ENCODE measurements around the gene BAG5.
A peak's percentile ranks its signal among the peaks of the same experiment; 100 is the strongest.

The BAG5 gene

DNA sequence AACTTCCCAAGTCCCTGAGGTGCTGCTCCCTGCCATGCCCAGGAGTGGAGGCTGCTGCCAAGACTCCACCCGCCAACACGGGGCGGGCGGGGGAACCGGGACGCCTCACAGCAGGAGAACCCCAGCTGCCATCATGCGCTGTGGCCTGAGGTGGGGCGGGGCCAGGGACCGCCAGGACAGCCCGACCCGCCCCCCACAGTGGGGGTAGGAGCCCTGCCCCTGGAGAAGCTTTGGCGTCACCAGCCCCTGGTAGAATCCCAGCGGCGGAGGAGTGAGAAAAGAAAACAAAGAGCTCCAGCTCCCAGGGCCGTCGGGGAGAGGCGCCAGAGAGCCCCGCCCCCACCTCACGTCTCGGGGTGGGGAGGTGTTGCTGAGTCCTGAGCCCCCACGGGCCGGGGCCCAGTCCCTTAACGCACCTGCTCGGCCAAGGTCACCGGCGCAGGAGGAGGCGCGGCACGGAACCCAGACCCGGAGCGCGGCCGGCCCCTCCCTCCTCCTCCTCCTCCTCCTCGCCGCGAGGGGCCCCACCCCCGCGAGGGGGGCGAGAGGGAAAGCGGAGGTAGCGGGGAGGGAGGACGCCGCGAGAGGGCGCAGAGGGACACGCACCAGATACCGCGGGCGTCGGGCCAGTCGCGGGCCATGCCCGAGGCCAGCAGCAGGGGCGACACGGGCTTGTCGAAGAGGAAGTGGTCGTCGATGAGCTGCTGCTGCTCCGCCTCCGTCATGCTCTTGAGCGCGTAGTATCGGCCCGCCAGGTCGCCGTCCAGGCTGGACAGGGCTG lies 41.6 kb downstream of the BAG5 start:
- H3K27ac ChIP-seq = peak overlapping the region; percentile 18; the same call in 1 of the 2 replicates
- H3K4me3 ChIP-seq = peak overlapping the region; percentile 93
- TF ChIP-seq POLR2AphosphoS5 (IDR thresholded peaks at IDR 0.05; ENCODE audit: borderline replicate concordance, low read depth, low read length) = no peak; the same call in none of the 2 replicates
- TF ChIP-seq EZH2 (IDR thresholded peaks at IDR 0.05) = no peak
- TF ChIP-seq FOXP2 (optimal IDR thresholded peaks at IDR 0.05; ENCODE audit: control extremely low read depth, extremely low read length, insufficient read depth) = no peak
- peak overlapping the region; percentile 85 for H3K9ac ChIP-seq (ENCODE audit: insufficient read length)
- no peaks in the 10 kb centered on the region for H3K9me3 ChIP-seq (ENCODE audit: low read depth, low read length)
- H3K36me3 ChIP-seq (ENCODE audit: insufficient read depth, low read length) = peaks cover 20% of the 10 kb centered on the region
- DNase-seq (ENCODE audit: low read depth, low spot score) = no peak

DNA sequence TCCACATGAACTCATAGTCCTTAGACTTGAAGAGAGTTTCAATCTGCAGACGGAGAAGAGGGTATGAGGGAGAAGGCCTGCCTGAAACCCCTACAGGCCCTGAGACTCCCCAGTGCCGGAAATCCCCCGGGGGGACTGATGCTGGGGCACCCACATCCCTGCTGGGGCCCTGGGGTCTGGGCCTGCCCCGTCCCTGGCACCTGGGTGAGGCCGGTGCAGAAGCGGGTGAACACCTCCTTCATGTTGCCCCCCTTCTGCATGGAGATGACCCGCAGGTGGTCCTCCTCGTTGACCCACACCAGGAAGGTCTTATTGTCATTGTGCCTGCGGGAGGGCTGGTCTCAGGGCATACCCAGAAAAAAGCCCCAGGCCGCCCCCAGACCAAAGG lies 42.2 kb downstream of the BAG5 start:
- no peak overlapping the region for H3K9ac ChIP-seq (ENCODE audit: insufficient read length)
- no peaks in the 10 kb centered on the region for H3K9me3 ChIP-seq (ENCODE audit: low read depth, low read length)
- TF ChIP-seq POLR2AphosphoS5 (IDR thresholded peaks at IDR 0.05; ENCODE audit: borderline replicate concordance, low read depth, low read length) (peak; percentile 6; the same call in 1 of the 2 replicates), FOXP2 (optimal IDR thresholded peaks at IDR 0.05; ENCODE audit: control extremely low read depth, extremely low read length, insufficient read depth) (no peak), EZH2 (IDR thresholded peaks at IDR 0.05) (no peak)
- H3K27ac ChIP-seq = peak overlapping the region; percentile 18; the same call in 1 of the 2 replicates
- no peak for DNase-seq (ENCODE audit: low read depth, low spot score)
- H3K36me3 ChIP-seq (ENCODE audit: insufficient read depth, low read length) = peaks cover 20% of the 10 kb centered on the region
- H3K4me3 ChIP-seq = peak overlapping the region; percentile 93

DNA sequence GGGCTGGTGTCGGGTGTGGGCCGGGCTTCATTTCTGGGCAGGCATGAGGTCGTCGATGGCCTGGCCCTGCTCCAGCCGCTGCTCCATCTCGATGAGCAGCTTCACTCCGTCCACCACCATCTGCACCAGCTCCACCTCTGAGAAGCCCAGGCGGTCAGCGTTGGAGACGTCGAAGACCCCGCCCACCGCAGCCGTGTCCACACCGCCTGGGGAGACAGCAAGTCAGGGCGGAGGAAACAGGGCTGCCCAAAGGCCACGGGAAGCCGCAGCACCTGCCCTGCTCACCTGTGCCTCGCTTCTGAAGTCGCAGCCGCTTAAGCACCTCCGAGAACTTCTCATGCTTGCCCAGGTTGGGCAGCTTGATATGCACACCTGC lies 42.6 kb downstream of the BAG5 start:
- Histone ChIP-seq H3K9ac (ENCODE audit: insufficient read length) (no peak overlapping the region), H3K36me3 (ENCODE audit: insufficient read depth, low read length) (peaks cover 20% of the 10 kb centered on the region), H3K9me3 (ENCODE audit: low read depth, low read length) (no peaks in the 10 kb centered on the region), H3K4me3 (no peak overlapping the region), H3K27ac (peak overlapping the region; percentile 48; the same call in 1 of the 2 replicates)
- TF ChIP-seq FOXP2 (optimal IDR thresholded peaks at IDR 0.05; ENCODE audit: control extremely low read depth, extremely low read length, insufficient read depth) = no peak
- no peak for TF ChIP-seq POLR2AphosphoS5 (IDR thresholded peaks at IDR 0.05; ENCODE audit: borderline replicate concordance, low read depth, low read length)
- no peak for TF ChIP-seq EZH2 (IDR thresholded peaks at IDR 0.05)
- no peak for DNase-seq (ENCODE audit: low read depth, low spot score)

DNA sequence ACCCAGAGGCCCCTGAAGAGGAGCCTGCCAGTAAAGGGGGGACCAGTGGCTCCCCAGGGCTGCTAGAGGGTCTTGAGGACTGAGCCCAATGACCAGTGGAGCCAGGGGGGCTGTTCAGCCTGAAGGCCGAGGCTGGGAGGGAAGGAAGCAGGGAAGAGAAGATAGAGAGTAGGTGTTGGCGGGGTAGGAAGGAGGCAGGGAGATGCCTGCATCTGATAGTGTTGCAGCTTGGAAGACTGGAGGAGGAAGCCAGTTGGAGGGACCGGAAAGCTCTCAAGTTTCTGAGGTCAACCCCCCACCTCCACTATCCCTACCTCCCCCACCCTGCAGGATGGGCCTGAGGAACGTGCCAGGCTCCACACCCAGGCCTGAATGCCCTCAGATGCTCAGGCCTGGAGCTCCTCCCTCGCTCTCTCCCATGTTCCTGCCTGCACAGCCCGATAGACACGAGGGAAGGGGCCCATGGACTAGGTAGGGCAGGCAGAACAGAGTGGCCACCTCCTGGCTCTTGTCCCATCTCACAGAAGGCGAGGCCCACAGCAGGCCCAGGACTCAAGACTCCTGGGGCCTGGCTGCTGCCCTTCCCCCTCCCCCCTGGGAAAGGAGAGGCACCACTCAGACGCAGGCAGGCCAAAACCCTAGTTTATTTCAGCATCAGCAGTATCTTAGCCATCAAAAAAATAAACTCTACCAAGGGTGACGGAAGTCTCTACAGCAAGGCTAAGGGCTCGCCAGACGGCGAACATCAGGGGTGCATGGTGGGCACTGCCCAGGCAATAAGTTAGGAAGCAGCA lies 43.2 kb downstream of the BAG5 start:
- H3K4me3 ChIP-seq = no peak overlapping the region
- no peaks in the 10 kb centered on the region for H3K9me3 ChIP-seq (ENCODE audit: low read depth, low read length)
- TF ChIP-seq FOXP2 (optimal IDR thresholded peaks at IDR 0.05; ENCODE audit: control extremely low read depth, extremely low read length, insufficient read depth) (no peak), POLR2AphosphoS5 (IDR thresholded peaks at IDR 0.05; ENCODE audit: borderline replicate concordance, low read depth, low read length) (peak; percentile 66)
- H3K36me3 ChIP-seq (ENCODE audit: insufficient read depth, low read length) = peaks cover 20% of the 10 kb centered on the region
- no peak overlapping the region for H3K9ac ChIP-seq (ENCODE audit: insufficient read length)
- H3K27ac ChIP-seq = peak overlapping the region; percentile 48; the same call in 1 of the 2 replicates
- no peak for DNase-seq (ENCODE audit: low read depth, low spot score)

DNA sequence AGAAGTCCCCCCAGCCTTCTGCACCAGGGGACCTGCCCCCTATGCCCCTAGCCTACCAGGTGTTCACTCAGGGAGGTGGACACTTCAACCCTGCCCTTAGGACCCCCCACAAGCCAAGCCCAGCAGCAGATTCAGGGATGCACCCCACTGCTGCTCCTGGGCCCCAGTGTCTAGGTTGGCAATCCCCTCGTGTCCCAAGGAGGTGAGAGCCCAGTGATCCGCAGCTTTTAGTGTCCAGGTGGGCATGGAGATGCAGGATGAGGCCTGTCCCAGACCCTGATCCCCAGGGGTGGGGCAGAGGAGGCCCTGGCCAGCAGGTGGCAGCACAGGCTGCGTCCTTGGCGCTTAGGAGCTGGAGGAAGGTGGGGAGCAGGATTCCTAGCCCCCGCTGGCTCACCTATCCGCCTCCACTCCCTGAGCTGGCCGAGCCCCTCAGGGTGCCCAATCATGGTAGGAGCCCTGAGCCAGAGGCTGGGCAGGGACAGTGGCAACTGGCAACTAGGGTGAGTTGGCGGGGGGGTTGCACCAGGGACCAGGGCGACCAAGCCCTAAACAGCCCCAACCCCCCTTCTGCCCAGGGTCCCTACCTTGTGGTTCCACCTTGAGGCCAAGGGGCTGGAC lies 43.9 kb downstream of the BAG5 start:
- Histone ChIP-seq H3K27ac (peak overlapping the region; percentile 48; the same call in 1 of the 2 replicates), H3K36me3 (ENCODE audit: insufficient read depth, low read length) (peaks cover 20% of the 10 kb centered on the region), H3K9me3 (ENCODE audit: low read depth, low read length) (no peaks in the 10 kb centered on the region), H3K9ac (ENCODE audit: insufficient read length) (no peak overlapping the region), H3K4me3 (no peak overlapping the region)
- DNase-seq (ENCODE audit: low read depth, low spot score) = no peak
- TF ChIP-seq POLR2AphosphoS5 (IDR thresholded peaks at IDR 0.05; ENCODE audit: borderline replicate concordance, low read depth, low read length) (no peak), EZH2 (IDR thresholded peaks at IDR 0.05) (no peak), FOXP2 (optimal IDR thresholded peaks at IDR 0.05; ENCODE audit: control extremely low read depth, extremely low read length, insufficient read depth) (no peak)

DNA sequence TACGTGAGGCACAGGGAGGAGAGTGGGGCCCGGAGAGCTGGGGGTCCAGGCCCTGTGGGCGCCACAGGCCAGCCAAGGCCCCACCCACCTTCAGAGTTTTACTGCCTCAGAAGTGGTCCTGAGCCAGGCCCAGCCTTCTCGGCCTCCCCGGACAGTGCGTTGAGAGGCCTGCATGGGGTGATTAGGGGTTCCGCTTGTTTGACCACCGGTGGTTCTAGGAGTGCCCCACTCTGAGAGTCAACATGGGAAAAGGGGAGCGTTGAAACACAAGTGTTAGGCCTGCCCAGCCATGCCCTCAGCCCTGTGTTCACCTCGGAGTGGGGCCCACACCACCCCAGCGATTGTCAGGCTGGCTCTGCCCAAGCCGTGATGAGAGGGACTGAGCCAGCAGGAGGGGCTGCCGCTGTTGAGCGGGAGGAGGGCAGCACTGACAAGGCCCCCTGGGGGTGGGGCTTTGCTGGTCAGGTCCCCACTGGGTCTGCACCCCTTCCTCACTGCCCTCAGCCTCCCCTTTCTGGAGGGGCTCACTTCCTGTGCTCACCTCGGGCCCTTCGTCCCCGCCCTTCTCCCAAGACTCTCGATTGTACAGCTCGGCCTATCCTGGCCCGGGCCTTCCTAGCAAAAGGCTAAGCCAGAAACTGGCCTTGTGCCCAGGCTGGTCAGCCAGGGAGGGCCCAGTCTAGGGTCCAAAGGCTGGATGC lies 44.6 kb downstream of the BAG5 start:
- no peak overlapping the region for H3K9ac ChIP-seq (ENCODE audit: insufficient read length)

DNA sequence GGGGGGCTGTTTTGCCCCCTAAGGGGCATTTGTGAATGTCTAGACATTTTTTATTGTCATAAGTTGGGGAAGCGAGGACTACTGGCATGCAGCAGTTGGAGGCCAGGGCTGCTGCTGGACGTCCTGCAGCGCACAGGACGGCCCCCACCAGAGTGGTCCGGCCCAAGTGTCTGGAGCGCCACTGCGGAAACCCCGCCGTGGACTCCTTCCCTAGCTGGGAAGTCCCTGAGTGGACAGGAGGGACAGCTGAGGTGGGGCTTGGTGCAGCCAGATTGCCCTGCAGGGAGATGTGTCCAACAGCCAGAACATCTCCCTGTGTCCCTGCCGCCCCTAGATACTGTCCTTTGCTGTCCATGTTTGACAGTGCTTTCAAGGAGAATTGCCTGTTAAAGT lies 45.3 kb downstream of the BAG5 start:
- H3K9me3 ChIP-seq (ENCODE audit: low read depth, low read length) = no peaks in the 10 kb centered on the region
- TF ChIP-seq EZH2 (IDR thresholded peaks at IDR 0.05) = no peak
- no peak for TF ChIP-seq FOXP2 (optimal IDR thresholded peaks at IDR 0.05; ENCODE audit: control extremely low read depth, extremely low read length, insufficient read depth)
- no peak; the same call in 1 of the 2 replicates for TF ChIP-seq POLR2AphosphoS5 (IDR thresholded peaks at IDR 0.05; ENCODE audit: borderline replicate concordance, low read depth, low read length)
- H3K4me3 ChIP-seq = no peak overlapping the region
- no peak overlapping the region for H3K9ac ChIP-seq (ENCODE audit: insufficient read length)
- peaks cover 20% of the 10 kb centered on the region for H3K36me3 ChIP-seq (ENCODE audit: insufficient read depth, low read length)
- no peak for DNase-seq (ENCODE audit: low read depth, low spot score)
- peak overlapping the region; percentile 72; the same call in 1 of the 2 replicates for H3K27ac ChIP-seq

More for the DNA sequence above, 44.6 kb downstream of the BAG5 start:
- H3K27ac ChIP-seq = no peak overlapping the region
- H3K4me3 ChIP-seq = no peak overlapping the region
- no peaks in the 10 kb centered on the region for H3K9me3 ChIP-seq (ENCODE audit: low read depth, low read length)
- TF ChIP-seq FOXP2 (optimal IDR thresholded peaks at IDR 0.05; ENCODE audit: control extremely low read depth, extremely low read length, insufficient read depth) = no peak
- 0 out of 2 replicates have a peak, but pooled peaks have one; percentile 9 for TF ChIP-seq POLR2AphosphoS5 (IDR thresholded peaks at IDR 0.05; ENCODE audit: borderline replicate concordance, low read depth, low read length)
- no peak for DNase-seq (ENCODE audit: low read depth, low spot score)
- H3K36me3 ChIP-seq (ENCODE audit: insufficient read depth, low read length) = peaks cover 20% of the 10 kb centered on the region

All from SK-N-MC (cell line).